ENCODE results near the gene LHPP.

Gene LHPP

DNA sequence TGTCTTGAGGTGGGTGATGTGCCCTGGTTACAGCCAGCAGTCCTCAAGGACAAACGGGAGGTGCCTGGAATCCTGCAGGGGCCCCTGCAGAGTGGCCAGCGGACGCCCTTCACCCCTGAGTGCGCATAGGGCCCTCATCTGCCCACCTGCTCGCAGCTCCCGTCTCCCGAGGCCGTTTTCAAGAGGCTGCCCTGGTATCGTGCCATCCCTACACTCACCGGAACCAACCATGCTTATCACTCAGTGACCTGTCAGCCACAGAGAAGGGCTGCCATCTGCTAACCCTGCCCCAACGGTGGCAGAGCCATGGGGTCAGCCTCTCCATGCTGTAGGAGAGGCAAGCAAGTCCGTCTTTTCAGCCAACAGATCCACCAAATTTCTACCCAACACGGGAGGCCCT is 160.5 kb downstream of the LHPP start:
- no peak overlapping the region for H3K4me3 ChIP-seq (ENCODE audit: low read depth, low read length)
- TF ChIP-seq, protein P1, sequence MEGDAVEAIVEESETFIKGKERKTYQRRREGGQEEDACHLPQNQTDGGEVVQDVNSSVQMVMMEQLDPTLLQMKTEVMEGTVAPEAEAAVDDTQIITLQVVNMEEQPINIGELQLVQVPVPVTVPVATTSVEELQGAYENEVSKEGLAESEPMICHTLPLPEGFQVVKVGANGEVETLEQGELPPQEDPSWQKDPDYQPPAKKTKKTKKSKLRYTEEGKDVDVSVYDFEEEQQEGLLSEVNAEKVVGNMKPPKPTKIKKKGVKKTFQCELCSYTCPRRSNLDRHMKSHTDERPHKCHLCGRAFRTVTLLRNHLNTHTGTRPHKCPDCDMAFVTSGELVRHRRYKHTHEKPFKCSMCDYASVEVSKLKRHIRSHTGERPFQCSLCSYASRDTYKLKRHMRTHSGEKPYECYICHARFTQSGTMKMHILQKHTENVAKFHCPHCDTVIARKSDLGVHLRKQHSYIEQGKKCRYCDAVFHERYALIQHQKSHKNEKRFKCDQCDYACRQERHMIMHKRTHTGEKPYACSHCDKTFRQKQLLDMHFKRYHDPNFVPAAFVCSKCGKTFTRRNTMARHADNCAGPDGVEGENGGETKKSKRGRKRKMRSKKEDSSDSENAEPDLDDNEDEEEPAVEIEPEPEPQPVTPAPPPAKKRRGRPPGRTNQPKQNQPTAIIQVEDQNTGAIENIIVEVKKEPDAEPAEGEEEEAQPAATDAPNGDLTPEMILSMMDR (conservative IDR thresholded peaks at IDR 0.05; ENCODE audit: low read depth, low read length): no peak
- DNase-seq (ENCODE audit: low read depth): no peak

DNA sequence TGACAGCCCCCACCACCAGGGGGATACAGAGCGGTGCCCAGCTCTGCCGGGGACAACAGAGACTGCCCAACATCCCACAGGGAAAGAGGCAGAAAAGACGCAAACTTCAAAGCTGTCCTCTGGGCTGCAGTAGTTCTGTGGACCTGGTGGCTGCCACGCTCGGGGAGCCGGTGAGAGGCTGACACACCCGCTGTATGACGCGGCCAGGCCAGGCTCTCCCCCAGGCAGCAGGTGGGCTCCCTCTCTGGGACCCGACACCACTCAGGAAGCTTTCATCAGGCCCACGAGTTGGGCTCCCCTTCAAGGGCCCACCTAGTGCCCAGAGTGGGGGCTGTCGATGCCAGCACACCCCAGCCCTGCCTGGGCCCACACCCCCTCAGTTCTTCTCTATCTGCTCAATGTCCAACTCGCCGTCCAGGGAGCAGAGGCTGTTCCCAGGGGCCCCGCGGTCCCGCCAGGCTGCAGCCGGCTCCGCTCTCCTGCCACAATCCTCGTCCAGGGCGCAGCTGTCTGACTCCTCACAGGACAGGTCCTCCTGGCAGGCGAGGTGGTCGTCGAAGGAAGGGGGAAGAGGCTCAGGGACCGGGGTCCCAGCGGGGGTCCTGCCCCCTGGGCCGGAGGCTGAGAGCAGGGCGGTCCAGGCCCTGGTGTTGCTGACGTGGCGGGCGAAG is 161.4 kb downstream of the LHPP start:
- no peak for DNase-seq (ENCODE audit: low read depth)
- TF ChIP-seq, protein P1 (conservative IDR thresholded peaks at IDR 0.05; ENCODE audit: low read depth, low read length): no peak
- no peak overlapping the region for H3K4me3 ChIP-seq (ENCODE audit: low read depth, low read length)

DNA sequence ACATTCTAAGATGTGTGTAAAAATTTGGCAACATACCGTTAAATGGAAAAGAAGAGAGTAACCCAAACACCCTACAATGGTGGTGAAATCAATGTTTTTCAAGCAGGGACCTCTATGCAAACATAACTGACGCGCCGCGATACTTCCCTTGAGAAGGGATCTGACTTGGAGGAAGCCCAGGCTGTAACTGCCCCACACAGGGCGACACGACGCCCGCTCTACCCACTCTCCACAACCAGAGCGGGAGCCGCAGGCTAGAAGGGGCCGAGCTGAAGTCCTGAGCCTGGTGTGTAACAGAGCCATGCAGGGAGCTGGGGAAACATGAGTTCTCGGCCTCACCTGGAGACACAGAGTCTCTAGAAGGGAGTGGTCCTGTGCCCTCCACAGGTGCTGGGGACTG is 162.4 kb downstream of the LHPP start:
- H3K4me3 ChIP-seq (ENCODE audit: low read depth, low read length): no peak overlapping the region
- TF ChIP-seq, protein P1 (conservative IDR thresholded peaks at IDR 0.05; ENCODE audit: low read depth, low read length): no peak
- DNase-seq (ENCODE audit: low read depth): no peak

DNA sequence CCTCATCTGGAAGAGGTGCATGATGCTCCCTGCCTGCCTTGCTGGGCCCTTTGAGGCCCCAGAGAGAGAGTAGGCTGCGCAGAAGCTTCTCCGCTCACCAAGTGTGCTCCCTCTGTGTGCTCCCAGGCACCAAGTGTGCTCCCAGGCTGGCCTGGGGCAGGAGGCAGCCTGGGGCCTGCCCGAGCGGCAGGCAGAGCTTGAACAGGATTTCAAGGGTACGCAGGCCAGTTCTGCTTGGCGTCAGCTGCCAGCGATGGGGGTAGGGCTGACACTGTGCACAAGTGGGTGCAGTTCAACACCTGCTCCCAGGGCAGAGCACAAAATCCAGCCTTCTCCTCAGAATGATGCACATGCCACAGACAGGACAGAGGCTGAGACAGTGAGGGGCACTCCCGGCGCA is 162.8 kb downstream of the LHPP start:
- TF ChIP-seq, protein P1 (conservative IDR thresholded peaks at IDR 0.05; ENCODE audit: low read depth, low read length): no peak
- DNase-seq (ENCODE audit: low read depth): no peak
- no peak overlapping the region for H3K4me3 ChIP-seq (ENCODE audit: low read depth, low read length)

DNA sequence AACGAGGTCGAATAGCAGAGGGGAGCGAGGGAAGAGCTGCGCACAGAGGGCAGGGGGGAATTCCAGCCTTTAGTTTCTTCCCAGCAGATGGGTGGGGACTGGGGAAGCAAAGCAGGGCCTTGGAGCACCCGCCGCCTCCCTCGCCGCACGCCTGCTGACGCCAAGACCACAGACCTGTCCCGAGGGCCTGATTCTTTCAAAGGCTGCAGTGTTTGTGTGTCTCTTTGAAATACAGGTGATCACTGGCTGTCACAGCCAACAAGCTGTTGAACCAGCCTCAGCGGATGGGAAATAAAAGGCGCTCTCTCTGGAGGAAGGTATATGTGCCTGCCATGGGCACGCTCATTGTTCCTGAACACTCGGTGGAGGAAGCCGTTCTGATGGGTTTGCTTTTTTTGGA is 163.3 kb downstream of the LHPP start:
- TF ChIP-seq, protein P1 (conservative IDR thresholded peaks at IDR 0.05; ENCODE audit: low read depth, low read length): no peak
- no peak overlapping the region for H3K4me3 ChIP-seq (ENCODE audit: low read depth, low read length)
- no peak for DNase-seq (ENCODE audit: low read depth)

DNA sequence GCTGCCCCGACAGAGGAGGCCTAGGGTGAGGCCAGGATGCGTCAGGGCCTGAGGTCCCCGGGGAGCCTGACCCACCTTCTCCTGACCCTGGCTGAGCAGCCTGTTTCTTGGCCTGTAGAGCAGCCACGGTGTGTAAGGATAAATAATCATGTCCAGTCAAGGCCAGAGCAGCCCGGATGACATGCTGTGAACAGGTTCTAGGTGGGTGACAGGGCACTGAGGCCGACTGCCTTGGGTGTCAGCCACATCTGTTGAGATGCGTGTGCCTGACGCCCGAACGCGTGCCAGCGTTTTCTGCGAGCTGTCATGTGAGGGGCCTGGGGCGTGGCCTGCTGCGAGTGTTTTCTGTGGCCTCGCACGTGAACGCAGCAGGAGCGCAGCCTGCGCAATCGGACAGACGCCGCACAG is 164.2 kb downstream of the LHPP start:
- TF ChIP-seq, protein P1 (conservative IDR thresholded peaks at IDR 0.05; ENCODE audit: low read depth, low read length): no peak
- peak; percentile 16 for DNase-seq (ENCODE audit: low read depth)
- no peak overlapping the region for H3K4me3 ChIP-seq (ENCODE audit: low read depth, low read length)

DNA sequence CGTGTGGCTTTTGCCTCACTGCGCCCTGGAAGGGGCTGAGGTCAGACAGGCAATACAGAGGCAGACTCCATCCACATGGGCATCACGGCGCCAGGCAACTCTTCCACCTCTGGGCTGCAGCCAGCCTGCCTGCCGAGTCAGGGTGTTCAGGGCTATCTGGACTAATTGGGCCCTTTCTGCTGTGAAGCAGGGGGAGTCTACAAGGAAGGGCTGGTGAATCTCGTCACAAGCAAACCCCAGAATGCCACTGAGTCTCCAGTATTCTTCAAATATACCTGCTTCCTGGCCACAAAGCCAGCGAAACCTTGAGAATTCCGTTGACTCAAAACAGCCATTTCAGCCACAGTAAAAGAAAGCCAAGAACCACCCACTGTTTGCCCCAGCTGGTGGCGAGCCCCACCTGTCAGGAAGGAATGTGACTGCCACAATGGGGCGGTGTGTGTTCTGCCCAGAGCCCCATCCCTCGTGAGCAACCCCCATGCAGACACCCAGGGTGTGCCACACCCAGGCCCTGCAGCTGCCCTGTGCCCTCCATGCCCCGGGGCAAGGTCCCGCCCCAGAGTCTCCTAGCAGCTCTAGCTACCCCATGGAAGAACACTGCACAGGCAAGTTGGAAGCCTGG is 165.2 kb downstream of the LHPP start:
- no peak for DNase-seq (ENCODE audit: low read depth)
- no peak overlapping the region for H3K4me3 ChIP-seq (ENCODE audit: low read depth, low read length)
- TF ChIP-seq, protein P1 (conservative IDR thresholded peaks at IDR 0.05; ENCODE audit: low read depth, low read length): no peak
